NCI-H2171 (cell line): Measurements from ENCODE around the gene BLCAP.
"Not testable (repeated sequence)": the region's sequence is repeated elsewhere in the genome, so short reads cannot be mapped to it uniquely, and the experiment has no call there.

ENCODE experiments used
- DNase-seq: peaks from one replicate; lab custom pipeline; 2025; lab: John Stamatoyannopoulos, UW

The BLCAP gene

DNA sequence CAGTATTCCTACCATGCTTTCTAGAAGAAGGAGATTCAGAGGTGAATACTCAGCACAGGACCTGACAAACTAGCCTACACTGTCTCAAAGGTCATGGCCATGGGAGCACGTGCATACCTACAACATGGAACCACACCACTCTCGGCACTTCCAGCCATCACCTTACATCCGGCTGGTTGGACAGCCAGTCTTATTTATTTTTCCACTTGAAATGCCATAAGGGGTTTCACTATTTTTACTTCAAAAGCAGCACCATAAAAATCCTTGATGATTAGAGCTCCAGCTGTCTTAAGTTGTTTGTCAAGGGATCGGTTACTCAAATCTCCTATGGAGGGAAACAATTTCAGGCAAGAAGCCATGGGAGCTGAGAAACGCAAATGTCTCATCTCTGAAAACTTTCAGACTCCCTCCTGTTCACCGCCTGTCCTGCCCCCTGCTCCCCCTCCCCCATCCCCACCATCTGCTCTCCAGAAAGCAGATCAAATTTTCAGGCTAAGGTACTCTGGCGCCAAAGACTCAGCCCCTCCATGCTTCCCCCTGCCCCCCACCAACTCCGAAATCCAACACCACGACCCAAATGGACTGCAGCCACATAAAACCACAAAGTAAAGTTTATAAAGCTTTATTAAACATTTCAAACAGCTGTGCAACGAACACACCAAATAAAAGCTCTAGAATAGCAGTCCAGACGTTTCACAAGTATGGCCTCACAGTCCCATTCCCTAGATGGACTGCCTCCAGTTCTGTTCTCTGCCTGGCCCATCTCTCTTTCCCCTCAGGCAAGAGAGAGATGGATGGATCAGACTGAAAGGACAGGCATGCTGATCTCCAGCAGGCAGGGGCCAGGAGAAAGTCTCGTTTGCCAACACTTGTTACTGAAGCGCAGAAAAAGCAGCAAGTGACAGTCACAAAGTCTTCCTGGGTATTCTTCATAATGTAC lies 10.6 kb downstream of the BLCAP start:
- DNase-seq, result peak; percentile 96

DNA sequence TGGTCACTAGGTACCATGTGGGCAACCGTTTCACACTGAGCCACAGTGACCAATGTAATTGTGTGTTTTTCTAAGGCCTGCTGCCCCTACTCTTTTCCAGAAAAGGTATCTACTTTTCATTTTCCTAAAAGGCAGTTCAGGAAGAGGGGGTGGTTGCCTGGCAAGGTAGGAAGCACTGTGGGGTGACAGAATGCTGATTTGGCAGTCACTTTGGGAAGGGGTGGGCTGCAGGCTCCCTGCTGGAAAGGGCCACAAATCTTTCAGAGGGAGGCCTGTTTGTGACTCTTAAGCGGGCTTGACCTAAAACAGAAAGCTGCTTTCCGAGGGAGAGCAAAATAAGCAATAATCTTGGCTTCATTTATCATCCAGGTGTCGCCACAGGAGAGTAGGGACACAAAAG lies 11.8 kb downstream of the BLCAP start:
- DNase-seq, result no peak

GRCh38 chr20:37513779-37514359 lies 13.8 kb downstream of the BLCAP start:
- DNase-seq, result no peak

GRCh38 chr20:37511610-37512275 lies 15.9 kb downstream of the BLCAP start:
- DNase-seq, result peak; percentile 14

DNA sequence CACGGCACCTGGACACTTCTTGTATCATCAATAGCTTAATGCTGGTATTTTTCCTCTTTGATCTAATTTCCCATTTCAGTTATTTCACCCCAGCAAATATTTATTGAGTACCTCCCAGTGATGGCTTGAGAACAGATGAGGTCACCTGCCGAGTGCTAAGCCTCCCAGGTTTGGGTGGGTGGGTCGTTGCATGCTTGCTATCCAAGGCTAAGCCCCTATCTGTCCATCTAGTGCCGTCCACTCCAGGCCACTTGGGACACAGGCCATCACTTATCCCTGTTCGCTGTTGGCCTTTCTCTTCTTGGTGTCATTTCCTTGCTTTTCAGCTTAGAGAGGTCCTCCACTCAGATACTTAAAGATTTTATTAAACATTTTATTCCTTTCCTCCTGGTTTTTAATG lies 17.4 kb downstream of the BLCAP start:
- DNase-seq, result no peak

GRCh38 chr20:37506152-37506725 lies 21.4 kb downstream of the BLCAP start:
- DNase-seq, result no peak

GRCh38 chr20:37505263-37506151 lies 22.2 kb downstream of the BLCAP start:
- DNase-seq, result no peak

GRCh38 chr20:37504404-37505096 lies 23.1 kb downstream of the BLCAP start:
- DNase-seq, result no peak

DNA sequence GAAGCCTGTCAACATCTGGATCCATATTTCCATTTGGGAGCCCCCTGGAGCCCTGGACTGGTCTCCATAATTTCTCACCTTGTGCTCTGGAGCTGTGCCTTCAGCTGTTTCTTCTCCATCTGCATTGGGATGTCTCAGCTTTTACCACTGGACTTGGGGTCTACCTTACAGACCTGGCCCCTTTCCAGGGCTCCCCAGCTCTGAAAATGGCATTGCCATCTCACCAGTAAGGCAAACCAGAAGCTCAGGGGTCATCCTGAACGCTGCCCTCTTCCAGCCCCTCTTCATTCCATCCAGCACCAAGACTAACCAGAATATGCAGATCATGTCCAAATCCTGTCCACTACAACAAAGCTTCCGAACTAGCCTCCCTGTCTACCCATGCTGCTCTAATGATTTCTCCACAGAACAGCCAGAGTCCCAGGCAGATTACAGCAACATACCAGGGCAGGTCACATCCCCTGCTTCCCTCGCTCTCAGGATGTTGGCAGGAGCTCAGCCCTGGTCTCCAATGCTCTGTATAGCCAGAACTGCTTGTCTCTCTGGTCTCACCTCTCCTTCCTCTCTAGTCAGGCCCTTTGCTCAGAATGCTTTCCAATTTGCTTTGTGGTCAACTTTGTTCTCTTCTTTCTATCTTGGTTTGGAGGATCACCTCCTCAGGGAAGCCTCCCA lies 24.3 kb downstream of the BLCAP start:
- no peak for DNase-seq

GRCh38 chr20:37502654-37503053 lies 25.0 kb downstream of the BLCAP start:
- no peak for DNase-seq

- DNase-seq, result no peak
These were observed 25.7 kb downstream of the BLCAP start for GRCh38 chr20:37501940-37502339.

- no peak for DNase-seq
These were observed 27.4 kb downstream of the BLCAP start for GRCh38 chr20:37500311-37500710.

GRCh38 chr20:37498066-37498665 lies 29.5 kb downstream of the BLCAP start:
- no peak for DNase-seq

DNA sequence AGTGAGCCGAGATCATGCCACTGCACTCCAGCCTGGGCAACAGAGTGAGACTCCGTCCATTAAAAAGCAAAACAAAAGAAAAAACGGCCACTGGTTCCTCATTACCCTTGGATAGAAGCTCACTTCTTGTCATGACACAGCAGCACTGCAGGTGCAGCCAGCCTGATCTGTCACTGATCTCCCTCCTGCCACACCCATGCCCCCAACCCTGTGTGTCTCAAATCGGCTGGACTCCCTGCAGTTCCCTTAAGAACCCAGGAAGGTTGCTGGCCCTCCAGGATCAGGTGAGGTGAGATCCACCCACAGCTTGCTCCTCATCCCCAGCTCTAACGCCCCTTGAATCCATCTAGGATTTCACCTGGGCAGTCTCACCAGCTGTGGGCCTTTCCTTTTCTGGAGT lies 32.9 kb downstream of the BLCAP start:
- DNase-seq, result no peak

DNA sequence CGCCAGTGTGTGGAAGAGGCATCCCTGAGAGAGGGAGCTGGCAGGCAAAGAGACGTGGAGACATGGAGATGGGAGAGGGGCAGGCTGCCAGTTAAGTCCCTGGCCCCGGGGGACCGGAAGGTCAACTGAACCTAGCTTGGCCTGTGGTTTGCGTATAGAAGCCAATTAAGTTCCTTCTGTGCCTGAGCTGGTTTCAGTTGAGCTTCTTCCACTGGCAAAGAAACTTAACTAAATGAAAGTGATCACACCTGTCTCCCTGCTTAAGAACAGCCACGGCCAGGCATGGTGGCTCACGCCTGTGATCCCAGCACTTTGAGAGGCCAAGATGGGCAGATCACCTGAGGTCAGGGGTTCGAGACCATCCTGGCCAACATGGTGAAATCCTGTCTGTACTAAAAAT lies 33.4 kb downstream of the BLCAP start:
- DNase-seq, result no peak

- DNase-seq, result no peak
These were observed 34.7 kb downstream of the BLCAP start for GRCh38 chr20:37492945-37493344.

- no peak for DNase-seq
These were observed 35.5 kb downstream of the BLCAP start for GRCh38 chr20:37492096-37492625.

DNA sequence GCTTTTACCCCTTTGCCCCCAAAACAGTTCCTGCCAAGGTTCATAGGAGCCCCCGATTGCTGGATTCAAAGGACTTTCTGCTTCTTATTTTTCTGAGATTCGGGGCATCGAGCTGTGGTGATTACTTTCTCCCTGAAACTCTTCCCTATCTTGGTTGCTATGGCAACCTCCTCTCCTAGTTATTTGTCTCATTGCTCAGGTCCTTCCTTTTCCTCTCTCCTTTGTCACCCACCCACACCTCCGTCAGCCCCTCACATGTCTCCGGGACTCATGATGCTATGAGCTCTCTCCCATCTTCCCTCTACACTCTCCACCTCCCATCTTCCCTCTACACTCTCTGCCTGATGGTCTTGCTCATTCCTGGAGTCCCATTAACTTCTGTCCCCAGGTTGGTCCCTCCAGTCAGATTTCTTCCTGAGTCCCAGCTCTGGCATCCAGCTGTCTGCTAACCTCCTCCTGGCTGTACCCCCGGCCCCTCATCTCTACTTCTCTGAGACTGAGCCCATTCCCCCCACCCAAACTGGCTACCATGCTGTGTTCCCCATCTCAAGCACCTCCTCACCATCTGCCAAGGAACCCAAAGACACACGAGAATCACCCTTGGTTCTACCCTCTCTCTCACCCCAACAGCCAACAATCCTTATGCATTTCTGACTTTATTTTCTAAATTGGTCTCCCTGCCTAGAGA lies 36.9 kb downstream of the BLCAP start:
- no peak for DNase-seq

DNA sequence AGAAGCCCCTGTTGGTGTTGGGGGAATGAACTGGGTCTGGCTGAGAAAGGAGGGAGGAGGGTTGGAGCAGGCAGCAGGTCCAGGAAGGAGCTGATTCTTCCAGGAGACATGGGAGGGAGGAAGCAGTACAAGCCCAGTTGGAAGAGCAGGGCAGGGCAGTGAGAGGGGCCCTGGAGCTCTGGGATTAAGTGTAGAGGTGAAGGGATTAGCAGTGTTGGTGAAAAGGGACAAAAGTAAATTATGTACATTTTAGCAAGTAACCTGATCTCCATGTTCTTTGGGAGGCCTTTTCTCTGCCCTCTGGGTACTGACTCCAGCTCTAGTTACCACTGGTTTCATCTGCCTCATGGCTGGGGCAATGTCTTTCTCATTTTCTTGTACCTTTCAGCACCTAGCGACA lies 41.5 kb downstream of the BLCAP start:
- DNase-seq, result not testable (repeated sequence)
